Measurements from ENCODE around the gene KCNK17.
A peak's percentile ranks its signal among the peaks of the same experiment; 100 is the strongest.

The KCNK17 gene

DNA sequence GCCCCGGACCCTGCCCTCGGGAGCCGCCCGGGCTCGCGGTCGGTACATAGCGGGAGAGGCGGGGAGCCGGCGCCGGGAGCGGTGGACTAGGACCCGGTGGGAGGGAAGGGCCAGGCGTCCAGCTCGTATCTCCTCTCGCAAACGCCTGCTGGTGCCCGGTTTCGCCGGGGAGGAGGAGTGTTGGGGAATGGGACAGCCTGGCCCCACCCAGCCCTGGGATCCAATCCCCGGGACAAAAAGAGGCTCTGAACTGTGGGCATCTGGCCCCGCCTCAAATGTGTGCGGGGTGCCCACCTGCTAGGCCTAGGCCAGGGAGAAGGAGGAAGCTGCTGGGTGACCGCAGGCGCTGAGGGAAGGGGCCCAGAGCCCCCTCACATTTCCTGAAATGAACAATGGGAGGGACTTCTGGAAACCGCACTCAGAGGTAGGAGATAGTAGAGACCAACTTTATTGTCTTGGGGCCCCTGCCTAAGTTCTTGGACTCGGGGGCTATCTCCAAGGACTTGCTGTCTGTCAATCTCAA lies at the start of gene KCNK17:
KCNK17 (minus strand) TSS at position 147 of the 523 bp plus-strand sequence; CDS start at position 48, 99 bp downstream.
- DNase-seq (ENCODE audit: extremely low read depth in 1 of 2, low read depth in 1 of 2) = no peak

DNA sequence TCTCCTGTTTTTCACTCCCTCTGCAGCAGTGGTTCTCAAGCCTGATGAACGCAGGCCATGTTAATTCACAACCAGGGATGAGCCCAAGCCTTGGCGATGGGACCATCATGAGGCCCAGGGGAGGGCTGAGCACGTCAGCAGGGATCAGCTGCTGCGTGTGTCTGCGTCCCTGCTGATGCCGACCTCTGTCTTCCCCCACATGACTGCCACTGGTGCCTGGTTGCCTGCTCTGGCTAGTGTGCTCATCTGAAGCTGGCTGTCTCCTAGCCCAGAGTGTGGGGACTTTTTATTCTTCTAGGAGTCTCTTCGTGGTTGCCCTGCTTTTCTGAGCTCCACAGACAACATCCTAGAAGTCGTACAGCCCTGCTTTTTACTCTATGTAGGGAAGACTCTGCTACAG lies 49.1 kb upstream of the KCNK17 start:
- DNase-seq (ENCODE audit: extremely low read depth in 1 of 2, low read depth in 1 of 2) = no peak

- DNase-seq (ENCODE audit: extremely low read depth in 1 of 2, low read depth in 1 of 2) = no peak
Measured at GRCh38 chr6:39362487-39362865, 48.3 kb upstream of the KCNK17 start.

GRCh38 chr6:39361657-39362486 lies 47.7 kb upstream of the KCNK17 start:
- peak in 1 of 2 donors; percentile 14 for DNase-seq (ENCODE audit: extremely low read depth in 1 of 2, low read depth in 1 of 2)

DNA sequence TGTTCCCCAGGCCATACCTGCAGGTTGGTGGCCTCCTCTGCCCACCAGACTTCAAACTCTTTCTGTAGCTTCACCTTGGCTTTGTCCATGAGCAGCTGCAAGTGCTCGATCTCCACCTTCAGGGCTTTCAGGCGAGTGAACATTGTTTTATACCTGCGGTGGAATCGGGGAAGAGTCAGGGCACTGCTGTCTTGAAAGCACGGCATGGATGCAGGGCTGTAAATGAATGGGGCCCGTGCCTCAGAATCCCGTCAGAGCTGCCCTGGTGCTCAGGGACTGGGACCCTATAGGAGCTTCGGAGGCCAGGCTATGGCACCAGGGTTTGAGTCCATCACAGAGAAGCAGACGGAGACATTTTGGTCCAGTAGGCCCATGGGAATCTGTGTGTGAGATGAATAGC lies 46.2 kb upstream of the KCNK17 start:
- no peak for DNase-seq (ENCODE audit: extremely low read depth in 1 of 2, low read depth in 1 of 2)

DNA sequence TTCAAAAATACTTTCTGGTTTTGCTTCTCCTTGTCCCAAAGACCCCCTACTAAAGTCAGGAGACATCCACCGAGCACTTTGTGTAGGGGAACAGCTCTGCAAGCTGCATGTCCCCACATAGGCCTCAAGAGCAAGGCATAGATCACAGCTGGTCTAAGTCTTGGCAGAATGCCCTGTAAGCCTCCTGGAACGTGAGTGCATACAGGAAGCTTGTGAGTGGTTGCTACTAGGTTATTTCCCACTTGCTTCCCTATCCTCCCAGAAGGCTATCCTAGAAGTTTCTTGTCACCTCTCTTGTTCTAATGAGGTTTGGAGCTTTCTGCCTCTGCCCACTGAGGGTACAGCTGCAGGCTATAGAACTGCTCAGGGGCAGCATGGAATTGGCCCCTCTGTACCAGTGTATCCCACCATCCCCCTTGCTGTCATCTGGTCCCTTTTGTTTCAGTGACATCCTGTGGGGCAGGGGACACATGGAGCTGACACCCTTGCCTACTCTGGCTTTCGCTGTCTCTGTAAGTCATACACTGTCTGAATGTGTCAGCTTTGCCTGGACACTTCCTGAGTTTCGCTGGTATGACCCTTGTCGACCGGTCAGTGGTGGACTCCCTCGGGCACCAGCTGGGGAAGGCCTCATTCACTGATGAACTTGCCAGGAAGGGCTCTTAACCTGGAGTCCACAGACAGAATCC lies 43.9 kb upstream of the KCNK17 start:
- no peak for DNase-seq (ENCODE audit: extremely low read depth in 1 of 2, low read depth in 1 of 2)

DNA sequence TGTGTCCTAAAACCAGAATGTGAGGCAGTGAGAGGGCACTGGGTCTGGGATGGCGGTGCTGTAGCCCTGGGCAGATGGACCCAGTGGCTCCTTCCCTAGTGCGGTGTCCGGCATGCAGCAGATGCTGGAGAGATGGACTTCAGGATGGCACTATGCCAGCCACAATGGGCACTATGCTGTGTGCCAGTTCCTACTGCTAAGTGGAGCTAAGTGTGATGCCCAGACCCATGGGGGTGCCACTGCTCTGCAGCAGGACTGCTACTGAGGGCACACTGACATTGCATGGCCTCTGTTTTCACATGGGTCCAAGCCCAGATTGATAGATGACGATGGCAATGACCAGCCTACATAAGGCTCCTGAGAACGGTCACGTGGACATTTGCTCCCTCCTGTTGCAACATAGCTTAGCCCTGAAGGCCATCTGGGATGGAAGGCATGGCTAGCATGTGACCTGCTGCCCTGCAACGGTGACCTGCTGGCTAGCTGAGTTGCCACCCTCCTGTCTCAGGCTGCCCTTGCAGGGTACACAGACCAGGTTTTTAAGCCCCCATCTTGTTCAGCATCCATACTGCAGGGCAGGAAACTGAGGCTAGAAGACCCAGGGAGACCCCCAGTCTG lies 39.6 kb upstream of the KCNK17 start:
- no peak for DNase-seq (ENCODE audit: extremely low read depth in 1 of 2, low read depth in 1 of 2)

- DNase-seq (ENCODE audit: extremely low read depth in 1 of 2, low read depth in 1 of 2) = no peak
Measured at GRCh38 chr6:39350723-39351505, 36.7 kb upstream of the KCNK17 start.

- DNase-seq (ENCODE audit: extremely low read depth in 1 of 2, low read depth in 1 of 2) = no peak
Measured at GRCh38 chr6:39348740-39349139, 34.5 kb upstream of the KCNK17 start.

DNA sequence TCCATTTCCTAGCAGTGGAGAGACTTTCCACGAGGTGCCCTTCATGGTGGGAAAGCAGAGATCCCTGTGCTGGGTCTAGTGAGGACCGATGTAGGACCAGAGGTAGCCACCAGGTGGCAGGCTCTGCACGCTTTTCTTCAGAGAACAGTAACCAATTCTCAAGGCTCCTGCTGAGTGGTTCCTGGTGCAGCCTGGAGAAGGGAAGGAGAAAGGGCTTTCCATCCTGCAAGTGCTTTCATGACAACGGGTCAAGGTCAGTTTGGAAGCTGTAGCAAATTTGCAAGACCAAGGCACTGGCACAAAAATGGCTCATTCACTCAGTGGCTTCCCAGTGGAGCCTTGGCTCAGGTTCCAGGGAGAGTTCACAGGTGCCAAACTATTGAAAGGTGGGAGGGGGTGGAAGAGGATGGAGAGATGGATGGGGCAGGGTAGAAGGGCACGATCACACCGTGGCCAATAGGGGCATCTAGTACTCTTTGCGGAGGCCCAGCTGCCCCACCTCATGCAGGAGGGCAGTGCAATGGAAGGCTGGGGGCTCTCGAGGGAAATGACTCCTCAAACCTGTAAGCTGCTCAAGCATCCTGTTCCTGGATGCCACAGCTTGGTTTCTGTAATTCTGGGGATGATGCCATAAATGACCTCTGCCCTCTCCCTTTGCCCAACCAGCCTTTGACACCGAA lies 33.8 kb upstream of the KCNK17 start:
- peak in 1 of 2 donors; percentile 32 for DNase-seq (ENCODE audit: extremely low read depth in 1 of 2, low read depth in 1 of 2)

GRCh38 chr6:39347206-39347605 lies 33.0 kb upstream of the KCNK17 start:
- DNase-seq (ENCODE audit: extremely low read depth in 1 of 2, low read depth in 1 of 2) = no peak

GRCh38 chr6:39344821-39345280 lies 30.6 kb upstream of the KCNK17 start:
- no peak for DNase-seq (ENCODE audit: extremely low read depth in 1 of 2, low read depth in 1 of 2)

DNA sequence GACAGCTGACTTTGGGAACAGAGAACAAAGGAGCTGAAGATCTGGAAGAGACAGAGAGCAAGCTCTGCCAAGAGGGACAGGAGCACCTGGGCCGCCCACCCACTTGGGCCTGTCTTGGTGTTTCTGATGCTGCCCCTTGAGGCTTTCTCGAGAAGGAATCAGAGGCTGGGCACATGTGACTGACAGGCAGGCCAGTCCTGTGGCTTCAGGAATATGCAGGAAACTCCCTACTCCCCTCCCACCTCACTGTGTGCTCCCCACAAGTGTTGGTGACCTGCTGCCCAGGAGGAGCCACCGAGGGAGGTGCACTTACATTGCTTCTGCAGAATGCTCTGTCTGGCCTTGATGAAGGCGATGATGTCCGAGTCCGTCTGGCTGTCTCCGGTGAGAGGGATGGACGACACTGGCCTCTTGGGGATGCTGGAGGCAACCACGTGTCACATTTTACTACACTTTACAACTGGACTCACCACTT lies 29.2 kb upstream of the KCNK17 start:
- no peak for DNase-seq (ENCODE audit: extremely low read depth in 1 of 2, low read depth in 1 of 2)

- DNase-seq (ENCODE audit: extremely low read depth in 1 of 2, low read depth in 1 of 2) = no peak
Measured at GRCh38 chr6:39342692-39343395, 28.6 kb upstream of the KCNK17 start.

DNA sequence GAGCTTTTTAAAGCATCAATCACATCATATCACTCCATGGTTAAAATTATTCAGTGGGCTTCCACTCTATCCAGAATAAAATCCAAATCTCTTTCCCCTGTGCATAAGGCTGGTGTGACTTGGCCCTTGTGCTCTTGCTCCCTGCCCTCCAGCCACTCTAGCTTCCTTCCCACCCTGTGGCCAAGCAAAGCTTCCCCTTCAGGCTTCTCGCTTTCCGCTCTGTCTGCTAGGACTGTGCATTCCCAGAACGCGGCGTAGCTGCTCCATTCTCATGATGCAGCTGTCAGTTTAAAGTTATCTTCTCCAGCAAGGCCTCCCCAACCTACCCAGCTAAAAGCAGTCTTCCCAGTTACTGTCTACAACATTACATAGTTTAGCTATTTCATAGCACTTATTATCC lies 27.7 kb upstream of the KCNK17 start:
- DNase-seq (ENCODE audit: extremely low read depth in 1 of 2, low read depth in 1 of 2) = no peak

GRCh38 chr6:39341352-39341751 lies 27.1 kb upstream of the KCNK17 start:
- DNase-seq (ENCODE audit: extremely low read depth in 1 of 2, low read depth in 1 of 2) = no peak

- DNase-seq (ENCODE audit: extremely low read depth in 1 of 2, low read depth in 1 of 2) = no peak
Measured at GRCh38 chr6:39339868-39340550, 25.8 kb upstream of the KCNK17 start.

- DNase-seq (ENCODE audit: extremely low read depth in 1 of 2, low read depth in 1 of 2) = no peak
Measured at GRCh38 chr6:39339096-39339867, 25.1 kb upstream of the KCNK17 start.
